Brain microvascular endothelial cell (primary cell): ENCODE data around the gene LAMA3.

Experiments used
- DNase-seq: peaks from one replicate; pipeline ENCODE4 v3.0.0-alpha.2; 2020
- H3K27ac ChIP-seq: fragments of 250-450 bp; sonication (Bioruptor Pico); 2 replicates; pipeline ENCODE4 v1.5.1; 2020; ENCODE audit warnings: mild to moderate bottlenecking, moderate library complexity
- H3K27me3 ChIP-seq: fragments of 250-450 bp; sonication (Bioruptor Pico); replicated peaks from 2 replicates; pipeline ENCODE4 v1.5.1; 2020; ENCODE audit warnings: mild to moderate bottlenecking
- H3K36me3 ChIP-seq: fragments of 250-450 bp; sonication (Bioruptor Pico); replicated peaks from 2 replicates; pipeline ENCODE4 v1.5.1; 2020; ENCODE audit warnings: mild to moderate bottlenecking
- H3K4me3 ChIP-seq: 2 replicates; pipeline ENCODE4 v1.5.1; 2011; ENCODE audit warnings: low read depth, mild to moderate bottlenecking, control low read depth, low read length, moderate library complexity
- in situ Hi-C: cut with HindIII; loops from 2 replicates; pipeline ENCODE4 v1.10.0; 2017; ENCODE audit warnings: low sequenced_read_pairs, low pct_ligation_motif_present
- TF ChIP-seq, protein P1 (sequence below): IDR thresholded peaks from 2 replicates; pipeline ENCODE4 v1.5.1; 2011; ENCODE audit warnings: low read depth, mild to moderate bottlenecking, moderate library complexity, low read length, control low read depth, inconsistent platforms; ENCODE audit errors: missing control alignments

The LAMA3 gene

DNA sequence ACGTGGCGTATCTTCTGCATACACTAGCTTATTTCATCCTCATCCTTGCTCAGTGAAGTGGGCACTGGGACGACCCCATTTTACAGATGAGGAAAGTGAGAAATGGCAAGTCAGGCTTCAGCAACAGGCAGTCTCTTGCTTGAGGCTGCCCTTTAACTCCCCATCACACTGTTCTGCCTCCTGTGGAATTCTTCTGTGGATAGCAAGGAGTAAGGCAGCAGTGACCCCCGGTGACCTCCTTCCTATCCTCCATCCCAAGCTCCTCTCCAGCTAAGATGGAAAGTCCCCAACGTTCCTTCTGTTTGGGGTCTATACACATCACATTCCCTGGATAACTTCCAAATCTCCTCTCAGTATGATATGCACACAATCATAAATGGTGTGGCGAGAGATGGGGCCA, 37.0 kb upstream of the LAMA3 start:
- TF ChIP-seq, protein P1, sequence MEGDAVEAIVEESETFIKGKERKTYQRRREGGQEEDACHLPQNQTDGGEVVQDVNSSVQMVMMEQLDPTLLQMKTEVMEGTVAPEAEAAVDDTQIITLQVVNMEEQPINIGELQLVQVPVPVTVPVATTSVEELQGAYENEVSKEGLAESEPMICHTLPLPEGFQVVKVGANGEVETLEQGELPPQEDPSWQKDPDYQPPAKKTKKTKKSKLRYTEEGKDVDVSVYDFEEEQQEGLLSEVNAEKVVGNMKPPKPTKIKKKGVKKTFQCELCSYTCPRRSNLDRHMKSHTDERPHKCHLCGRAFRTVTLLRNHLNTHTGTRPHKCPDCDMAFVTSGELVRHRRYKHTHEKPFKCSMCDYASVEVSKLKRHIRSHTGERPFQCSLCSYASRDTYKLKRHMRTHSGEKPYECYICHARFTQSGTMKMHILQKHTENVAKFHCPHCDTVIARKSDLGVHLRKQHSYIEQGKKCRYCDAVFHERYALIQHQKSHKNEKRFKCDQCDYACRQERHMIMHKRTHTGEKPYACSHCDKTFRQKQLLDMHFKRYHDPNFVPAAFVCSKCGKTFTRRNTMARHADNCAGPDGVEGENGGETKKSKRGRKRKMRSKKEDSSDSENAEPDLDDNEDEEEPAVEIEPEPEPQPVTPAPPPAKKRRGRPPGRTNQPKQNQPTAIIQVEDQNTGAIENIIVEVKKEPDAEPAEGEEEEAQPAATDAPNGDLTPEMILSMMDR: no peak
- in situ Hi-C loops: no loop called here

DNA sequence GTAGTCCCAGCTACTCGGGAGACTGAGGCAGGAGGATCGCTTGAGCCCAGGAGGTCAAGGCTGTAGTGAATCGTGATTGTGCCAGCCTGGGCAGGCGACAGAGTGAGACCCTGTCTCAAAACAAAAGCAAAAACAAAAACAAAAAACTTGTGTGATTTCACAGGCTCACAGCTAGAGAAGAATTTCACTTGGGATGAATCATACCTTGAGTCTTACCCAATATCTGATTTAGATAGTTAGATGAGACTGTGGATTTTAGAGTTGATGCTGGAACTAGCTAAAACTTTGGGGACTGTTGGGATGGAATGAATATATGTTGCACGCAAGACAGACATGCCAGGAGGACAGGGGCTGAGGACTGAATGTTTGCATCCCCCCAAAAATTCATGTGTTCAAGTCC, 31.0 kb upstream of the LAMA3 start:
- H3K27me3 ChIP-seq: no peaks in the 10 kb centered on the region
- in situ Hi-C loops: no loop called here
- no peak overlapping the region for H3K4me3 ChIP-seq
- TF ChIP-seq, protein P1: no peak
- H3K36me3 ChIP-seq: no peaks in the 10 kb centered on the region
- DNase-seq: no peak
- H3K27ac ChIP-seq: no peak overlapping the region

More for the DNA sequence above, 37.0 kb upstream of the LAMA3 start:
- Histone ChIP-seq H3K27me3 (no peaks in the 10 kb centered on the region), H3K4me3 (no peak overlapping the region), H3K27ac (no peak overlapping the region), H3K36me3 (no peaks in the 10 kb centered on the region)
- no peak for DNase-seq

GRCh38 chr18:23661735-23662308, 27.4 kb upstream of the LAMA3 start:
- in situ Hi-C loops: no loop called here
- Histone ChIP-seq H3K27me3 (no peaks in the 10 kb centered on the region), H3K27ac (no peak overlapping the region), H3K4me3 (peak overlapping the region; percentile 53), H3K36me3 (no peaks in the 10 kb centered on the region)
- no peak for DNase-seq
- TF ChIP-seq, protein P1: no peak

DNA sequence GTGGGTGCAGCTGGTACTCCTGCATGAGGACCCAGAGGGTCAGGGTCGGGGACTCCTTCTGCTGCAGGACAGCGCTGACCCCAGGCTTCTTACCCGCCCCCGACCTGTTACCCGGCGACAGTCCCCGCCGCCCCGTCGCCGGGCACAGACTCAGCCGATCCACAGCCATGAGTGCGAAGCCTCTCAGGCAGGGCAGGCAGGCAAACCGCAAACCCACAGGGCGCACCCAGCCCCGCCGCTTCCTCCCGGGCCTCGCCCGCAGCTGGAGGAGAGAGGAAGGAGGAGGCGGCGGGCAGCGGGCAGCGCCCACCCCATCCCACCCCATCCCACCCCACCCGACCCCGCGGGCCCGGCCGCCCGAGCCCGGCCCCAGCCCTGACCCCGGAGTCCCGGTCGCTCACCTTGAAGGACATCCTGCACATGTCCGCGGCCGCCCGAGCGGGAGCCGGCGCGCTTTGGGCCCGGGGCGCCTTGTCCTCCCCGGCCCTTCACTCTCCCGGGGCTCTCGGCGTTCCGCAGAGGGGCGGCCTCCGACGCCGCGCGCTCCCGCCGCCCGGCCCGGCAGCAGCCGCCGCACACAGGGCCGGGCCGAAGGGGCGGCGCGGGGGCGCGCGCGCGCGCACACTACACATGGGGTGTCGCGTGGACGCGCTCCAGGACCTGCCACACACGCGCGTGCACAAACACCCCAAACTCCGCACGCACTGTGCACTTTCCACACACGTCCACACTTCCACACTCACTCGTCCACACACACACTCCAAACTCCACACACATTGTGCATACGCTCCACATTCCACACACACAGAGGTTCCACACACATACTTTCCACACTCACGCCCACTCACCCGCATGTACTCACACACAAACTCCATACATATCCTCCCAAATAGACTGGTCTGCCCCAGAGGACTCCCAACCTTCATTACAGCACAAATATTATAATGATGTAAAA, 26.7 kb upstream of the LAMA3 start, which contains the start of gene ANKRD29:
ANKRD29 (minus strand) TSS at position 603 of the 955 bp plus-strand sequence; CDS start at position 422, 181 bp downstream.
- TF ChIP-seq, protein P1: no peak
- no peaks in the 10 kb centered on the region for H3K27me3 ChIP-seq
- H3K27ac ChIP-seq: no peak within 1 kb of the TSS
- H3K36me3 ChIP-seq: no peaks in the 10 kb centered on the region
- peak within 1 kb of the TSS; percentile 53 for H3K4me3 ChIP-seq
- in situ Hi-C loops: no loop called here
- DNase-seq: no peak

- TF ChIP-seq, protein P1: no peak
- in situ Hi-C loops: no loop called here
- Histone ChIP-seq H3K4me3 (no peak overlapping the region), H3K36me3 (no peaks in the 10 kb centered on the region), H3K27ac (no peak overlapping the region), H3K27me3 (no peaks in the 10 kb centered on the region)
- DNase-seq: no peak
Measured at GRCh38 chr18:23664674-23665073, 24.6 kb upstream of the LAMA3 start.
